K562 (cell line): ENCODE data around the gene ATP6V0E1. TPM values are rescaled to one million over a fixed set of nuclear protein-coding genes. Genes with fewer than 3 reads are reported as not detected.

Experiments used
- ATAC-seq: fragments of 200-7000 bp; cut with Tn5 transposase; 3 replicates; pipeline ENCODE4 v1.9.1; 2020; ENCODE audit warnings: moderate library complexity
- BruUV-seq: library from RNA; stranded (reverse); fragments of 400-500 nt; replicated peaks from 2 replicates; lab custom pipeline; 2021; lab: Mats Ljungman, UMichigan
- CTCF ChIA-PET: fragments of 300-600 bp; formaldehyde crosslinking; extraction: SDS; loops from one replicate; lab custom pipeline; 2021; ENCODE audit warnings: low intra/inter-chr PET ratio; lab: Yijun Ruan, JAX
- POLR2A ChIA-PET: fragments of 300-600, 350-650 bp; sonication (Branson Sonifier 250); formaldehyde crosslinking; extraction: SDS; loops from one replicate; lab custom pipeline; 2021; ENCODE audit warnings: antibody characterized with exemption, inconsistent platforms; lab: Yijun Ruan, JAX
- DNase-seq, 4 experiments: peaks; one replicate each; pipeline versions ENCODE4 v3.0.0 to v3.0.0-alpha.2; 2011 to 2018; ENCODE audit warnings: low spot score in 3 of 4, mixed read lengths in 3 of 4; ENCODE audit errors: extremely low read depth in 1 of 4
- FAIRE-seq: peaks from 2 replicates; lab custom pipeline; 2011; peaks lifted over from hg19 to GRCh38; lab: Jason Lieb, UNC
- H2AFZ ChIP-seq: 2 replicates; pipeline ENCODE4 v1.6.0; 2011; ENCODE audit warnings: low read depth, low read length, control low read depth, inconsistent platforms
- H3K27ac ChIP-seq: fragments of 200-600 bp; 3 replicates; pipeline ENCODE4 v1.8.0; 2011; ENCODE audit warnings: low read depth, mild to moderate bottlenecking, control low read depth, inconsistent platforms, low read length, moderate library complexity, mixed read lengths; ENCODE audit errors: extremely low read depth
- H3K27me3 ChIP-seq, 2 experiments: fragments of 300-600 bp in 1 of 2; 2 replicates in 1 of 2; 3 replicates in 1 of 2; pipeline versions ENCODE4 v1.6.0 to v1.8.0; 2011; ENCODE audit warnings: inconsistent platforms in 2 of 2, low read length in 2 of 2, mild to moderate bottlenecking in 1 of 2, mixed read lengths in 1 of 2, moderate library complexity in 1 of 2; ENCODE audit not compliant: control insufficient read depth in 2 of 2, insufficient read depth in 2 of 2
- H3K36me3 ChIP-seq: fragments of 300-600 bp; 3 replicates; pipeline ENCODE4 v1.8.0; 2011; ENCODE audit warnings: mild to moderate bottlenecking, low read length, inconsistent platforms; ENCODE audit not compliant: control insufficient read depth, insufficient read depth
- H3K4me1 ChIP-seq, 2 experiments: fragments of 200-600 bp in 1 of 2; replicated peaks in 1 of 2; 2 replicates in 1 of 2; 3 replicates in 1 of 2; pipeline versions ENCODE4 v1.5.1 to v1.8.0; 2011; ENCODE audit warnings: inconsistent platforms in 2 of 2, low read length in 2 of 2, mild to moderate bottlenecking in 1 of 2, mixed read lengths in 1 of 2, moderate library complexity in 1 of 2; ENCODE audit not compliant: control insufficient read depth in 2 of 2, insufficient read depth in 2 of 2
- H3K4me2 ChIP-seq: 2 replicates; pipeline ENCODE4 v1.6.1; 2011; ENCODE audit warnings: low read length, control low read depth, inconsistent platforms, mixed read lengths; ENCODE audit not compliant: insufficient read depth
- H3K4me3 ChIP-seq: fragments of 200-600 bp; sonication (generic), shearing (Covaris generic); 2 replicates; pipeline ENCODE4 v1.5.1; 2016; ENCODE audit warnings: control low read depth, inconsistent platforms
- H3K79me2 ChIP-seq: fragments of 200-600 bp; 3 replicates; pipeline ENCODE4 v1.8.0; 2011; ENCODE audit warnings: low read length, inconsistent platforms; ENCODE audit not compliant: control insufficient read depth, insufficient read depth
- H3K9ac ChIP-seq, 2 experiments: 2 replicates each; pipeline versions ENCODE4 v1.6.0 to v1.6.1; 2011; ENCODE audit warnings: low read depth in 2 of 2, low read length in 2 of 2, control low read depth in 1 of 2, inconsistent platforms in 1 of 2, mild to moderate bottlenecking in 1 of 2, mixed read lengths in 1 of 2; ENCODE audit not compliant: insufficient read depth in 1 of 2
- H3K9me1 ChIP-seq: one replicate; pipeline ENCODE4 v1.6.0; 2011; ENCODE audit warnings: inconsistent platforms, mild to moderate bottlenecking, low read length, moderate library complexity; ENCODE audit not compliant: control insufficient read depth, insufficient read depth
- H3K9me3 ChIP-seq: replicated peaks from 2 replicates; pipeline ENCODE4 v1.5.1; 2011; ENCODE audit warnings: low read depth, low read length, inconsistent platforms; ENCODE audit not compliant: control insufficient read depth, insufficient read depth
- H4K20me1 ChIP-seq: replicated peaks from 2 replicates; pipeline ENCODE4 v1.6.1; 2011; ENCODE audit warnings: low read length, inconsistent platforms, mixed read lengths; ENCODE audit not compliant: control insufficient read depth, insufficient read depth
- DDX20 ChIP-seq: fragments of 450-650 bp; IDR thresholded peaks from 2 replicates; pipeline ENCODE4 v1.6.1; 2016; ENCODE audit warnings: missing genetic modification characterization, low read depth, mild to moderate bottlenecking, missing compliant biosample characterization, moderate library complexity
- WGBS: fragments of 100-300 bp; shearing (Covaris generic); methylation state at CpG from one replicate; pipeline ENCODE4 v1.1.6; 2016; ENCODE audit warnings: low coverage, mixed read lengths; ENCODE audit not compliant: insufficient coverage; ENCODE audit errors: missing lambda C conversion rate; 5-methylcytosine and 5-hydroxymethylcytosine counted together
- in situ Hi-C: fragments of 300-500 bp; cut with MboI; formaldehyde crosslinking; loops from 4 replicates; pipeline ENCODE4 v1.15.0; 2018; ENCODE audit warnings: inconsistent platforms, mixed read lengths
- intact Hi-C: fragments of 100-400 bp; cut with micrococcal nuclease; formaldehyde crosslinking; loops from 2 replicates; pipeline ENCODE4 v1.14.2; 2022
- polyA plus RNA-seq, 8 experiments: library from polyadenylated mRNA; depleted of rRNA in 4 of 8; stranded (reverse) in 5 of 8; unstranded in 3 of 8; fragments of >200 nt; fragmentation: Nextera tagmentation in 2 of 8; fragmentation: Illumina TruSeq in 1 of 8; extraction: Ambion mirVana in 2 of 8; extraction: Trizol in 1 of 8; gene quantifications; 2 replicates each; pipeline versions ENCODE4 v1.2.1 to v1.2.3, GENCODE V29; 2011 to 2014; ENCODE audit warnings: inconsistent platforms in 1 of 8, missing spikeins in 1 of 8
- total RNA-seq, 7 experiments: library from RNA; depleted of rRNA in 6 of 7; stranded (reverse); fragments of >200 nt in 6 of 7; fragmentation: Illumina TruSeq in 2 of 7; extraction: Trizol in 2 of 7; gene quantifications; 2 replicates each; pipeline versions ENCODE4 v1.2.1 to v1.2.3, GENCODE V29; 2011 to 2021; ENCODE audit warnings: low replicate concordance in 1 of 7
- TF ChIP-seq, protein P1 (sequence below): fragments of 250-450 bp; sonication (Bioruptor Pico); IDR thresholded peaks from 2 replicates; pipeline ENCODE4 v1.8.0; 2022; ENCODE audit warnings: inconsistent platforms

ATP6V0E1 gene
- total and polyA plus RNA-seq, 9 of the 15 experiments (the other 6 are each of a cell fraction or from before 2014, with no cell fraction given) = 63.8 to 395 (median 112) TPM

DNA sequence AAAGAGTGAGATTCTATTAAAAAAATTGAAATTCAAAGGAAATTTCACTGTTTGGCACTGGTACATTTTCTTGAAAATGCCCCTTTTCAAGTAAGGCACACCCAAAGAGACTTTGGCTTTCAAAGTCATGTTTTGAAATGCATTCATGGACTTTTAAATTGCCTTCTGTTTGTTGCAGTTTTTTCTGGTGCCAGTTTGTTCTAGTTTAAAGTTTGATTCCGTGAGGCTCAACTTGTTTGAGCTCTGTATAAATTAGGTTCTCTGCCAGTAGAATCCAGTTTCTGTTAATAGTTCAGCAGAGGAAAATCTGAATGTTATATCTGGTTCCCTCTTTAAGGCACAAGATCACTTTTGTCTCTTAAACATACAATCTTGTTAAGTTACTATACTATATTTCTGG, 16.4 kb downstream of the ATP6V0E1 start:
- Histone ChIP-seq H3K9me1 (no peaks in the 10 kb centered on the region), H3K79me2 (peaks cover 74% of the 10 kb centered on the region), H3K27ac (no peak overlapping the region), H3K4me1 (peaks cover 0 to 3% of the 10 kb centered on the region in 2 experiments; a peak in 2 of 5 replicates), H3K4me3 (no peak overlapping the region), H3K36me3 (peaks cover 60% of the 10 kb centered on the region; the same call in 2 of the 3 replicates), H3K27me3 (no peaks in the 10 kb centered on the region), H2AFZ (no peak overlapping the region), H3K4me2 (no peak overlapping the region), H3K9ac (no peak overlapping the region), H4K20me1 (peaks cover 22% of the 10 kb centered on the region), H3K9me3 (no peaks in the 10 kb centered on the region)
- WGBS = 72% methylated on average over 1 of the region's 1 CpG
- POLR2A ChIA-PET = interaction anchor here (0.9 kb wide), 1 partner anchor 10 kb away, joined by 3 read pairs; no protein-coding TSS in a partner anchor
- FAIRE-seq (no peak), ATAC-seq (no peak), DNase-seq (no peak)
- TF ChIP-seq DDX20 (tag) = no peak
- TF ChIP-seq, protein P1, sequence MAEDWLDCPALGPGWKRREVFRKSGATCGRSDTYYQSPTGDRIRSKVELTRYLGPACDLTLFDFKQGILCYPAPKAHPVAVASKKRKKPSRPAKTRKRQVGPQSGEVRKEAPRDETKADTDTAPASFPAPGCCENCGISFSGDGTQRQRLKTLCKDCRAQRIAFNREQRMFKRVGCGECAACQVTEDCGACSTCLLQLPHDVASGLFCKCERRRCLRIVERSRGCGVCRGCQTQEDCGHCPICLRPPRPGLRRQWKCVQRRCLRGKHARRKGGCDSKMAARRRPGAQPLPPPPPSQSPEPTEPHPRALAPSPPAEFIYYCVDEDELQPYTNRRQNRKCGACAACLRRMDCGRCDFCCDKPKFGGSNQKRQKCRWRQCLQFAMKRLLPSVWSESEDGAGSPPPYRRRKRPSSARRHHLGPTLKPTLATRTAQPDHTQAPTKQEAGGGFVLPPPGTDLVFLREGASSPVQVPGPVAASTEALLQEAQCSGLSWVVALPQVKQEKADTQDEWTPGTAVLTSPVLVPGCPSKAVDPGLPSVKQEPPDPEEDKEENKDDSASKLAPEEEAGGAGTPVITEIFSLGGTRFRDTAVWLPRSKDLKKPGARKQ (CRISPR knock-in tag) = no peak
- intact Hi-C loops (no loop called here), in situ Hi-C loops (no loop called here)
- no TSS peak for BruUV-seq
- CTCF ChIA-PET = no interaction called here
